ENCODE measurements around the gene NEDD4.
A peak's percentile ranks its signal among the peaks of the same experiment; 100 is the strongest.
"Not testable (repeated sequence)": the region's sequence is repeated elsewhere in the genome, so short reads cannot be mapped to it uniquely, and the experiment has no call there.

Gene NEDD4

DNA sequence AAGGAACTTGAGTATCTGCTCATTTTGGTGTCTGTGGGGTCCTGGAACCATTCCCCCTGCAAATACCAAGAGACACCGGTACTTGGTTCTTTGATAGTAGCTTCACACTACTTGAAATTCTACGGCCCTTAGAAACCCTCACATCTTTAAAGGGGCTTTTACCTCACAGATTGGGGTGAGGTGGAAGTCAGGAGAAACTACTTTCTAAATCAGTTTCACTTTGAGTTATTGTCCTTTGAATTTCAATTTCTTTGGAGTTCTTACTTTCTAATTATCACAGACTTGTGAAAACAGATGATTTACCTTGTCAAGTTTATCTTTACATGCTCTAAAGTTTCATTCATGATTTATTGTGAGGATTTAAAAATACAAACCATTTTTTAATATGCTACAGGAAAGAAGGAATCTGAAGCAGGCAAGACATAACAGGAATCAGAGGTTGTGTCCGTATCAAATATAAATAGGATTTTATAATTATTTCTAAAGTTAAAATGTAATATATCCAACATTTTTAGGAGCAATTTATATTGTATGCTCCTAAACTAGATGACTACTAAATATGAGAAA lies 98.9 kb downstream of the NEDD4 start:
- no peak for DNase-seq (ENCODE audit: low read depth in 2 of 2)

DNA sequence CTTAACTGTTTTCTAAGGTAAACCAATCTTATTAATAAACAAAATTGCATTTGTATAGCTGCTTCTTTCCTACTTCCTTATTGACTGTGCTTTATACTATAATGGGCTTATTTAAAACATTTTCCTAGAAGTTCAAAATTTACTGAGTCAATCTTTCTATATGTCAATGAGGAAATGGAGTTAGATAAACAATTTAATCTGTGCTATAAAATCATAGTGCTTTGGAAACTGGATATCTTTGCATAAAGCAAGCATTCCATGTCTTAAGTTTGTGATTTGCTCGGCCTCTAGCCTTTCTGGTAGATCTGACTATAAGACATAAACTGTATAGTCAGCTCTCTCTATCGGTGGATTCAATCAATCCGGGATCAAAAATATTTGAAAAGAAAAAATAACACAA lies 99.6 kb downstream of the NEDD4 start:
- DNase-seq (ENCODE audit: low read depth in 2 of 2): no peak

DNA sequence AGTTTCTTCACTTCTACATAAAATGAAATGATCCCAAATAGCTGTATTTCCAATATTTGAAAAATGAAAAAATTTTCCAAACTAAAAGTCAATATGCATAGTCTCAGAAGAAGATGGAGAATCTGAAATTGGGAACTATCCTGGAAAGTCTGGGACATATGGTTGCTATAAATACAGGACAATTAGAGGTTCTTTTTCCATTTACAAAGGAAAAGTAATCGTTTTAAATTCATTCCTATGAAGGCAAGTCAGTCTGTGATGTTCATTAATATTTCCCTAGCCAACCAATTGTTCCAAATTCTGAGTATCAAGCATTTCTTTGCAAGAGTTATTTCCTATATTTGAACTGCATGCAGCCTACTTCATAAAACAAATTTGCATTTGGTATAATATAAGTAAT lies 102.2 kb downstream of the NEDD4 start:
- no peak for DNase-seq (ENCODE audit: low read depth in 2 of 2)

DNA sequence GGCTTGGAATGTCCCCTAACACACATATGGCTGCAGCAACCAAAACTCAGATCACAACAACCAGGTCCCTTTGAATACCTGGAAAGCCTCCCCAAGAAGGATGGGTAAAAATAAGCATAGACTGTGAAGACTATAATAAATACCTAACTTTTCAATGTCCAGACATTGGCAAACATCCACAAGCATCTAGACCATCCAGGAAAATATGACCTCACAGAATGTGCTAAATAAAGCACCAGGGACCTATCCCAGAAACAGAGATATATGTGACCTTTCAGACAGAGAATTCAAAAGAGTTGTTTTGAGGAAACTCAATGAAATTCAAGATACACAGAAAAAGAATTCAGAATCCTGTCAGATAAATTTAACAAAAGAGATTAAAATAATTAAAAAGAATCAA lies 109.2 kb downstream of the NEDD4 start:
- DNase-seq (ENCODE audit: low read depth in 2 of 2): no peak

DNA sequence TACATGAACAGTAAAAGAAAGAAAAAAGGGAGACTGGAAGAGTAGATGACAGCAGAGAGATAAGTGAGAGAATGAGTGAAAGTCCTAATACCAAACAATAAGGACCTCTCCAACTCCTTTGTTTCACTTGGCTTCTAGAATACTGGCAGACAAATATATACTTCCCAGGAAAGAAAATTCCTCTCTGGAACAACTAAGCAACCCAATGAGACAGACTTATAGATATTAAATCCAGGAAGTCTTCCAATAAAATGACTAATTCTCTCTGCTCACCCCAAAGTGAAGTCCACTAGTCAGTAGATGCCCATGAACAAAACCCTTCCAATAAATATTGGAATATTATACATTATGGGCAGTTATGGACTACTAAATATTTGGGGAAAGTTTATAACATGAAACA lies 114.2 kb downstream of the NEDD4 start:
- DNase-seq (ENCODE audit: low read depth in 2 of 2): no peak

DNA sequence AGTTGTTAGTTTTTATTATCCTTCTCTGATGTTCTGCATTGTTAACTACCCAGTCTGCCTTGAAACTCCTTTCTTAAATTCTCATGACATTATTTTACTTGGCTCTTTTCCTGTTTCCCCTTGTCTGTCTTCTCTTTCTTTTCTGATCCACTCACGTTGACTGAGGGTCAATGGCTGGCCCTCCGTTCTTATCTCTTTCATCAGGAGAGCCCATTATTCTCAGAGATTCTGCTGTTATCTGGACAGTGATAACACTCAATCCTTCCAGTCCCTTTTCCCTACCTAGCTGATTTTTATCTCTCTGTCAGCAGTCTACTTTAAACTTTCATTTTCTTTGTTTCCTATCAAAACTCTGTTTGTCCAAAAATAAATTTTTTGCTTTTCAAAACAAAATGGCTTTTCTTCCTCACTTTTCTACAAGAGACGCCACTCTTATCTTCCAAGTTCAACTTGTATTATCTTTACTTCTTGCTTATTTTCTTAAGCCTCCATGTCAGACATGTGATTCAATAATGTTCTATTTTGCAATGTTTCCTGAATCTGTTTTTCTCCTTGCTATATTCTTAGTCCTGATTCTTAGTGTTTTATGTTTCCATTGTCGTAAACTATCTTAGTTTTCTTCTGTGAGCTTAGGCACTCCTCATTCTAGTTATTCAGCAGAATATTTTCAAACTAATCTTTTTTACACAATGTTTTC lies 120.2 kb downstream of the NEDD4 start:
- DNase-seq (ENCODE audit: low read depth in 2 of 2): no peak

DNA sequence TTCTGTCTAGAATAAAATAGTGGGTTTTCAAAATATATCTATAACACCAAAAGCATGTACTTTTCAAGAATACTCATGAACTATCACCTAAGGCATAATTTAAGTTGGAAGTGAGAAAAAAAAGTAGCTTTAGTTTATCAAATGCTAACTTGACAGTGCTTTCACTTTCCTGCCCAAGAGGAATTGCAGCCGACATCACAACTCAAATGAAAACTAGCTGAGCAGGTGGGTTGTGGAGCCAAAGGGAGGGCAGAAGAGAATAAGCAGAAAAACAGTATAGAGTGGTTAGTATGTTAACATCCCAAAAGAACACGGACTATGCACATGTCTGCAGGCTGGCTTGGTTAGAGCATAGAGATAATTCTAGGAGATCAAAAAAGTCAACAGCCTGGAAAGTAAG lies 120.9 kb downstream of the NEDD4 start:
- DNase-seq (ENCODE audit: low read depth in 2 of 2): no peak

DNA sequence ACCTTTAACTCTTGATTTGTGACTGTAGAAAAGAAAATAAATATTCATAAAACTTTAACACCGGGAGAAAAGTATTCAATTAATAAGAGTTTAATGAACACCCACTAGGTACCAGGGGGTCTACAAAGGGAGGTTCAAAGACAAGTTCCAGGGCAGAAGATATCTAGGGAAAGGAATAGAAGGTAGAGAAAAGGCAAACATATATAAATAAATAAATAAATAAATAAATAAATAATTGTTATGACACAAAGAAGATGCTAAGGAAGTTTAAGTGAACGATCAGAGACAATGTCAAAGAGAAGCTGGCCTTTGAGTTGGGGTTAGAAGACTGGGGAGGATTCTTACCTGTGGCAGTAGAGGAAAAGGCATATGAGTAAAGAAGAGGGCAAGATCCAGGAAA lies 123.8 kb downstream of the NEDD4 start:
- no peak for DNase-seq (ENCODE audit: low read depth in 2 of 2)

DNA sequence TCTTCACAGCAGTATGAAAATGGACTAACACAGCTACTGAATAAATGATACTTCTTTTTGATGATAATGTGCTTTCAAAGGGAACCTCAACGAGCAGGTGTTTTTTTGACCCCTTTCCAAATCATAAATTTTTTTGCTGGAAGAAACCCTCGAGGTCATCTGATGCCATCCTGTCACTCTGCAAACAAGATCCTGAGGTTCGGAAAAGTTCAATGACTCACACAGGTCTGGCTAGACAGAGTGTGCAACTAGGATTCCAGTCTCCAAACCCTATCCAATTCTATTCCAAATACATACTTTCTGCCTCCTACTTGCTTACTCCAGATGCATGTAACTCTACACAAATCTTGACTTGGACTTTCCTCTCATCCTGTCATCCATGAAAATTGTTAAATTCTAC lies 124.7 kb downstream of the NEDD4 start:
- no peak for DNase-seq (ENCODE audit: low read depth in 2 of 2)

DNA sequence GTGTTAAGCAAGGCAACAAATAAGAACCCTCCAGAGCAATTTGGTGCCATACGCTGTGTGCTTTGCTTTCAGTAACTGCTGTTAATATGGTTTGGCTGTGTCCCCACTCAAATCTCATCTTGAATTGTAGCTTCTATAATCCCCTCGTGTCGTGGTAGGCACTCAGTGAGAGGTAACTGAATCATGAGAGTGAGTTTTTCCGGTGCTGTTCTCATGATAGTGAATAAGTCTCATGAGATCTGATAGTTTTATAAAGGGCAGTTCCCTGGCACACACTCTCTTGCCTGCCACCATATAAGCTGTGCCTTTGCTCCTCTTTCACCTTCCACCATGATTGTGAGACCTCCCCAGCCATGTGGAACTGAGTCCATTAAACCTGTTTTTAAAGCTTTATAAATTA lies 125.1 kb downstream of the NEDD4 start:
- DNase-seq (ENCODE audit: low read depth in 2 of 2): not testable (repeated sequence)

DNA sequence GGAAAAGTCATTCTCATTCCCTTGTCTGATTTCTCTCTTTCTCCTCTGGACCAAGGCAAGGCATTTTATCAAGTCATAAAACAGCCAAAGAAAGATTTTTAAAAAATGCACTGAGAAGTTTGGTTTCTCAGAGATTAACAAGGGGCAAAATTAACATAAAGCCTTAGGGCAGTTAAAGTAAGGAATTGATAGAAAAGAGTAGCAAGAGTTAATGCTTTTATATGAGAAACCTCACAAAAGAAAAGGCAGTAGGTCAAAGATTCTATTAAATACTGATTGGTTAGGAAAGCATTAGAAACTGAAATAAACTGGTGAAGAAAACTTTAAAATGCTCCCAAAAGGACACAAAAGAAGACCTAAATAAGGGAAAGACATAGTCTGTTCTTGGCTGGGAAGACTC lies 129.5 kb downstream of the NEDD4 start:
- DNase-seq (ENCODE audit: low read depth in 2 of 2): no peak

DNA sequence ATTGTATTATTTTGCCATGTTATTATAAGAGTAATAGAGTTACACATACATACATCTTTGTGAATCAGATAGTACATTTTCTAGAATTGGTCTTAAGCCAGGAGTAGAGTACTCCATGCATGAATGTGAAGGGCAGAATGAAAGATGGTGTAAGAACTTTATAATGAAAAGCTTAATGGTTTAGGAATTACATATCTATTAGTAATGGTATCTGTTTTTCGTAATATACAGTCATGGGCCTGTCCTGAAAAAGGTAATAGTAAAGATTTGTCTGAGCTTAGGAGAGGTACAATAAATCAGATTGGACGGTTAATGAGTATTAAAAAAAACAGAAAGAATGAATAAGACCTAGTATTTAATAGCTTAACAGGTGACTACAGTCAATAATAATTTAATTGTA lies 132.3 kb downstream of the NEDD4 start:
- DNase-seq (ENCODE audit: low read depth in 2 of 2): no peak

DNA sequence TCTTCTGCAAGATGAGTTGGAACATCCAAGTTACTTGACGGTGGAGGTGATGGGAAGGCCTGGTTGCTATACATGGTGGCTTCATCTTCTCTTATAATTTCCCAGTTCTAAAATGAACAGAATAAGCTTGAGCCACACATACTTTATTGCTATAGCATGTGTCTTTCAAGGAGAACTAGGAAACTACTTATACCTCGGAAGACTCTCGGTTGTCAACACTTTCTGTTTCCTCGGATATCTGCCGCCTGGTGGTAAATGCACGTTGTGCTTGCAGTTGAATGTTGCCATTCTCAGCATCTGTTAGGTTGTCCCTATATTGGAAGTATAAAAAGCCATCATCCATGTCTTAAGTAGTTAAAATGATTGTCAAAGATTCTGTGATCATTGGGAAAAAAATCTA lies 132.9 kb downstream of the NEDD4 start:
- no peak for DNase-seq (ENCODE audit: low read depth in 2 of 2)

DNA sequence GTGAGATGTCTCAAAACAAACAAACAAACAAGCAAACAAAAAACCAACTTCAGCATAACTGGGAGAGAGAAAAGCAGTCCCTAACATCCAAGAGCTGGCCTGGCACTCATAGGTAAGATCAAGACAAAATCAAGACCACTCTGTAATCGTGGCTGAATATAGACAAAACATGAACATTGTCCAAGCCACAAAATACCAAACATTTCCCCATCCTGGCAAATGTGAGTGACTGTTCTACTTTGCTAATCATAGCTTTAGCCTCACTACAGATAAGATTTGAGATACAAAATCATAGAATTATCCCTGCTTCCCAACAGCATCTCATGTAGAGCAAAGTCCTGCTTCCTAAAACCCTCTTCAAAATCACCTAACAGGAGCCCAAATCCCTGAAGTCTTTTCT lies 133.7 kb downstream of the NEDD4 start:
- DNase-seq (ENCODE audit: low read depth in 2 of 2): no peak

DNA sequence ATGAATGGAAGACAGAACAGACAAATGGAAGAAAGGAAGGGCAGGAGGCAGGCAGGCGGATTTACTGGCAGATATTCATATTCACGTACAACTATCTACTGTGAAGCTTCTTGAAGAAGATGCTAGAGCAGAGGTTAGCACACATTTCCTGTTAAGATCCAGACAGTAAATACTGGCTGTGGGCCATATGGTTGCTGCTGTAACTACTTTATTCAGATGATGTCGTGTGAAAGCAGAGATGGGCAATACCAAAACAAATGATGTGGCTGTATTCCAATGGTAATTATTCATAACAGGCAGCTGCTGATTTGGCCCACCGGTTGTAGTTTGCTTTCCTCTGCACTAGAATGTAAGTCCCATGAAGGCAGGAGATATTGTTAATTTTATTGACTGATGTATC lies 134.8 kb downstream of the NEDD4 start:
- no peak for DNase-seq (ENCODE audit: low read depth in 2 of 2)

DNA sequence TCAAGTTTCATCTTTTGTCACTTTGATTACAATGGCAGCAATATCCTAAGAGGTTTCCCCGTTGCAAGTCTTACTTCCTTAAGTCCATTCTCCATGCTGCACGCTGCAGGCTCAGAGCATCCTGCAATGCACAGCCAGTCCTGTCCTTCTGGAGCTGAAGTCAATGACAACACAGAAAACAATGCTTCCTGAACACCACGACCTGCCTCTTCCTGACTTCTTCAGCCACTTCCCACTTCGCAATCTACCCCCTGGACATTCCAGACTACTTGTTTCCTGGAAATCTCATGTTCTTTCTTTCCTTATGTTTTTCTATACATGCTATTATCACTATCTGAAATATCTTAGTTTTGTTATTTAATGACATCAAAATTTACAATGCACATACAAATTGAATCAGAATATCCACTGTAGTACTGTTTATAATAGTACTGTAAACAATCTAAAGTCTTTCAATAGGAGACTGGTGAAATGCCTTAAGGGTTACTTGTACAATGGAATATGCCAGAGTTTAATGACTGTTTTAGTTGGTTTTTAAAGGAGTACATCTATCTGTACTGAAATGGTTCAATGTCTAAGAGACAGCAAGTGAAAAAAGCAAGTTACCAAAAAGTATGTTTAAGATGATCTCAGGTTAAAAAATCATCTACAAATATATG lies 136.8 kb downstream of the NEDD4 start:
- no peak for DNase-seq (ENCODE audit: low read depth in 2 of 2)

DNA sequence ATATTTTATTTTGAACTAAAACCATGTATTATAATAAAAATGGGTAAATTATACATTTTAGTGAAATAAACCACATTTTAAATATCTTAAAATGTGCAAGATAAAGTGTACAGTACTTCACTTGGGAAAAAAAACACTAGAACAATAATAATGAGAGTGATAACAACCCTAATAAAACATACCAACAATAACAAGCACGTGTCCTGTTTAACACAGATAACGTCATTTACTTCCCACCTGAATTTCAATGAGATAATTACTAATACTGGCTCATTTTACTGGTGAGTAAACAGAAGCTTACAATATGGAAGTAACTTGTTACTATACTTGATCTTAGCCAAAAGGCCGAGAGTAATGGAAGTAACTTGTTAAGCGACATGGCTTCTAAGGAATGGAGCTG lies 140.3 kb downstream of the NEDD4 start:
- DNase-seq (ENCODE audit: low read depth in 2 of 2): no peak

DNA sequence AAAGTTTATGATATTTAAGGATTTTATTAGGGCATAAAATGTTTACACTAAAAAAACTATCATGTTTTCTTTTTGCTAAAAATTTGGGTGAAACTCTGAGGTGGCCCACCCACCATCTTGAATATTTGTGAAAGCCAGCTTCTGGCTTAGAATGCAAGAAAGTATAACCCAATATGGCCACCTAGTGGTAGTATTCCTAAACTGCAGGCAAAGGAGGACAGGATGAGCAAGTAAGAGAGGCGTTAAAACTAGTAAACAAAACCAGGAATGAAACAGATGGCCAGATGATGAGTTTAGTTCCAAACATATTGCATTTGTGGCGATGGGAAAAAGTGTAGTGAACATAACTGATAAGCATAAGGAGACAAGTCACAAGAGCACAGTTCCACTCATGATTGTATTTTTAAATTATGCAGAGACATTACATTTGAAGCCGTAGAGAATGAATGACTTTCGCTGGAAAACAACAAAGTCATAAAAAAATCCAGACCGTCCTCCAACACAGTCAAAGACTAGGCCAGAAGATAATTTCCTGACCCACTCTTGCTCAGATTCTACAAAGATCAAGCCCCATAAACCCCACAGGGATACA lies 147.2 kb downstream of the NEDD4 start:
- DNase-seq (ENCODE audit: low read depth in 2 of 2): peak in 1 of 2 donors; percentile 24

DNA sequence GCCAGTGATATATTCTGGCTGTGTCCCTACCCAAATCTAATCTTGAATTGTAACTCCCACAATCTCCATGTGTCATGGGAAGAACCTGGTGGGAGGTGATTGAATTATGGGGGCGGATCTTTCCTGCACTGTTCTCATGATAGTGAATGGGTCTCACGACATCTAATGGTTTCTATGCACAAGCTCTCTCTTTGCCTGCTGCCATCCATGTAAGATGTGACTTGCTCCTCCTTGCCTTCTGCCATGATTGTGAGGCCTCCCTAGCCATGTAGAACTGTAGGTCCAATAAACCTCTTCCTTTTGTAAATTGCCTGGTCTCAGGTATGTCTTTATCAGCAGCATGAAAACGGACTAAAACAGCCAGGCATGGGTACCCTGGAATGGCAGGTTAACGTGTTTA lies 150.5 kb downstream of the NEDD4 start:
- not testable (repeated sequence) for DNase-seq (ENCODE audit: low read depth in 2 of 2)

DNA sequence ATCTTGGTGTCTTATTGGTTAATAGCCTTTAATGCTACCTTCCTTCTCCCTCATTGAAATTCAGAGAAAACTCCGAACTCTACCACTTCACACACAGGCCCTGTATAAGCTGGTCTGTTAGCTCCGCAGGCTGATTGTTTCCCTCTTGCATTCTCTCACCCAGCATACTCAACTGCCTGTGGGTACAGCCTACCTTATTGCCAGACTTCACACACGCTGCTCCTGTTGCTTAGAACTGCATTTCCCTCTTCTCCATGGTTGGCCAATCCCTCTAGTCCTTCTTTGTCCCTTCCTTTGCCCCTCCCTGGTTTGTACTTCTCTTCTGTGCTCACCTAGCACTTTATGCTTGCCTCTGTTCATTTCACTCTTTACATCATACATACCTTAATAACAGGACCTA lies 157.5 kb downstream of the NEDD4 start:
- DNase-seq (ENCODE audit: low read depth in 2 of 2): no peak

DNA sequence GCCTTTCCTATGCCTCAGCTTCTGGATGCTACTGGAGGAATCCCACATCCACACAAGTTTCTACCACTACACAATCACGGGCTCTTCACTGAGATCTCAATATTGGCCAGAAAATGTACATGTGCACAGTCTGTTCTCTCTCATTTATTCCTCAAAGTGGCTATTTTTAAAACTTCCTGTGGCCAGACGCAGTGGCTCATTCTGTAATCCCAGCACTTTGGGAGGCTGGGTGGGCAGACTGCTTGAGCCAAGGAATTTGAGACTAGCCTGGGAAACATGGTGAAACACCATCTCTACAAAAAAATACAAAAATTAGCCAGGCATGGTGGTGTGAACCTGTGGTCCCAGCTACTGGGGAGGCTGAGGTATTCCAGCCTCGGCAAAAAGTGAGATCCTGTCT lies 159.1 kb downstream of the NEDD4 start:
- DNase-seq (ENCODE audit: low read depth in 2 of 2): no peak

DNA sequence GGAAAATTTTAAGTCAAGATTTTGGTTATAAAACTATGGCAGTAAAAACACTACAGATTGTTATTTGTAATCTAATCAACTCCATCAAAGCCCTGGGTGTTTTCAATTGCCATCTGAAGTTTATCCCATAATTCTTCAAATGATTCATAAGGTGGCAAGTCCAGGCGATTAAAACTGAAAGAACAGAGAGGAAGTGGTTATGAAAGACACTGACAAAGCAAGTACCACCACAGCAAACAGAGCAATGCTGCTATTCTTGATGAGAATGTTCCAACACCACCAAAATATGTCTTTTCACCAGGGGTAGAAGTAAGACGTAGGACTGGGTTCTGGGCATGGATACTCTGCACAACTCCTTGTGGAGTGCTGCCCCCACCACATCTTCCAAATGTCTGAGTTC lies 163.6 kb downstream of the NEDD4 start:
- DNase-seq (ENCODE audit: low read depth in 2 of 2): no peak

DNA sequence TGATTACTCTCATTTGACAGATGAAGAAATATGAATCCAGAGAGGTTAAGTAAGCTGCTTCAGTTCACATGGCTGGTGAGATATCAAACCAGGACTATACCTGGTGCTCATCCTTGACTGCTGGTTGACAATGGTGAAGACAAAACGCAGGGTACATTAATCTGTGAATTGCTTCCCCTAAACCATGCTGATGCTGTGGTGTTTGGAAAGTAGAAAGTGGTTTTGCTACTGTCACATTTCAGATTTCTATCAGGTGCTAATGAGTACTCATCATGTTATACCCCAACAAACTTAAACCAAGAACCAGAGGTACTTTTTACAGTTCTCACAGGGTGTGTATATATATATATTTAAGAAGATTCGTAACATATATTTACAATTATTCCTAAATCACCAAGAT lies 165.5 kb downstream of the NEDD4 start:
- DNase-seq (ENCODE audit: low read depth in 2 of 2): no peak

Data from stimulated activated CD8-positive, alpha-beta memory T cell treated with anti-CD3 and anti-CD28 coated beads, Interleukin-15, amount 100 ng/mL, for 48 hours (primary cell).